Loucy (cell line): ENCODE measurements around the gene SLC9A3.

ENCODE experiments used
- H2AFZ ChIP-seq: fragments of 200-600 bp; sonication (generic); 2 replicates; pipeline ENCODE4 v1.6.0; 2016; ENCODE audit warnings: antibody characterized with exemption, mild to moderate bottlenecking, low read length, moderate library complexity
- H3F3A ChIP-seq: fragments of 200-600 bp; 2 replicates; pipeline ENCODE4 v1.6.0; 2016; ENCODE audit warnings: antibody characterized with exemption, low read depth, mild to moderate bottlenecking
- H3K27me3 ChIP-seq: fragments of 200-600 bp; sonication (generic); 2 replicates; pipeline ENCODE4 v1.6.1; 2014; ENCODE audit warnings: low read length, mild to moderate bottlenecking; ENCODE audit not compliant: insufficient read depth, poor library complexity, severe bottlenecking
- H3K36me3 ChIP-seq: fragments of 200-600 bp; sonication (generic); 2 replicates; pipeline ENCODE4 v1.6.1; 2016; ENCODE audit warnings: low read length; ENCODE audit not compliant: insufficient read depth
- H3K4me1 ChIP-seq: fragments of 200-600 bp; sonication (generic); 2 replicates; pipeline ENCODE4 v1.5.1; 2014; ENCODE audit warnings: low read length, mild to moderate bottlenecking; ENCODE audit not compliant: insufficient read depth, poor library complexity, severe bottlenecking
- H3K4me2 ChIP-seq: fragments of 200-600 bp; sonication (generic); 2 replicates; pipeline ENCODE4 v1.6.0; 2014; ENCODE audit warnings: antibody characterized with exemption, low read length, low read depth, mild to moderate bottlenecking; ENCODE audit not compliant: poor library complexity, severe bottlenecking
- H3K4me3 ChIP-seq: fragments of 200-600 bp; sonication (generic); 2 replicates; pipeline ENCODE4 v1.5.1; 2014; ENCODE audit warnings: low read length, mild to moderate bottlenecking, mixed read lengths; ENCODE audit not compliant: poor library complexity, severe bottlenecking
- H3K79me2 ChIP-seq: fragments of 200-600 bp; sonication (generic); 2 replicates; pipeline ENCODE4 v1.6.1; 2014; ENCODE audit warnings: low read length; ENCODE audit not compliant: insufficient read depth
- H3K9ac ChIP-seq: fragments of 200-600 bp; sonication (generic); 2 replicates; pipeline ENCODE4 v1.6.0; 2014; ENCODE audit warnings: mild to moderate bottlenecking, low read depth, low read length, moderate library complexity; ENCODE audit not compliant: poor library complexity, severe bottlenecking
- H3K9me2 ChIP-seq: fragments of 200-600 bp; sonication (generic); replicated peaks from 2 replicates; pipeline ENCODE4 v1.6.1; 2016; ENCODE audit warnings: low read depth, low read length, mixed read lengths
- H3K9me3 ChIP-seq: fragments of 200-600 bp; sonication (generic); 2 replicates; pipeline ENCODE4 v1.6.1; 2014; ENCODE audit warnings: mild to moderate bottlenecking, antibody characterized with exemption, low read length, low read depth; ENCODE audit not compliant: insufficient read depth
- H4K20me1 ChIP-seq: fragments of 200-600 bp; sonication (generic); 2 replicates; pipeline ENCODE4 v1.6.0; 2014; ENCODE audit warnings: antibody characterized with exemption, low read length, mild to moderate bottlenecking; ENCODE audit not compliant: insufficient read depth, poor library complexity, severe bottlenecking
- EZH2phosphoT487 ChIP-seq: fragments of 200-600 bp; IDR thresholded peaks from 2 replicates; pipeline ENCODE4 v1.6.1; 2018; ENCODE audit warnings: antibody characterized with exemption, mild to moderate bottlenecking, moderate library complexity, borderline replicate concordance
- TF ChIP-seq, protein P1 (sequence below): fragments of 200-600 bp; sonication (generic); conservative IDR thresholded peaks from 2 replicates; pipeline ENCODE4 v1.5.1; 2014; ENCODE audit warnings: mild to moderate bottlenecking, antibody characterized with exemption, low read length

Gene SLC9A3

DNA sequence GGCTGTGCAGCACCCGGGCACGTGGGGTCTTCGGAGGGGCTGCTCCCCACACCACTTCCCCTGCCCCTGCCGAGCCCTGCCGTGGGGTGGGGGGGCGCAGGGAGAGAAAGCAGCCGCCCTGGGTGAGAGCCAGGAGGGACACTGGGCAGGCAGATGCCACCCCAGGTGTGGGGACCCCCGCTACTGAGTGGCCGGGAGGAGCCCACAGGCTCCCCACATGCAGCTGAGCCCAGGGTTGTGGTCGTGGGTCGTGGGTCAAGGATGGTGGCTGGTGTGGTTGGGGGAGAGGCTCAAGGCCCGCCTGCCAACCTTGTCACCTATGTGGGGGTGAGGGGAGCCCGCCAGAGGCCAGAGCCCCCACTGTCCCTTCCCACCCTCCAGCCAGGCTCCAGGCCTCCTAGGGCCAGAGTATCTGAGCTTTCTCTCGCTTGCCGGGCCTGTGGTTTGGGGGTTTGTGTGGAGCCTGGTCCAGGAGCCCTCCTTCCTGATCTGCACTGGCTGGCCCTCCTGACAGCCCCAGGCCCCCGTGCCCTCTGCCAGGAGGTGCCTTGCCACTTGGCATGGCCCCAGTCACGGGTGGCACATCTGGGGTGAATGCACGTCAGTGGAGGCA lies 45.8 kb downstream of the SLC9A3 start:
- H3K9me2 ChIP-seq: no peaks in the 10 kb centered on the region
- H3K36me3 ChIP-seq: no peaks in the 10 kb centered on the region
- H3K27me3 ChIP-seq: peaks cover 3% of the 10 kb centered on the region
- no peaks in the 10 kb centered on the region for H3K9me3 ChIP-seq
- no peak overlapping the region for H3K4me3 ChIP-seq
- no peak overlapping the region for H3K4me2 ChIP-seq
- H3K9ac ChIP-seq: no peak overlapping the region
- no peaks in the 10 kb centered on the region for H3F3A ChIP-seq
- TF ChIP-seq EZH2phosphoT487: no peak
- TF ChIP-seq, protein P1, sequence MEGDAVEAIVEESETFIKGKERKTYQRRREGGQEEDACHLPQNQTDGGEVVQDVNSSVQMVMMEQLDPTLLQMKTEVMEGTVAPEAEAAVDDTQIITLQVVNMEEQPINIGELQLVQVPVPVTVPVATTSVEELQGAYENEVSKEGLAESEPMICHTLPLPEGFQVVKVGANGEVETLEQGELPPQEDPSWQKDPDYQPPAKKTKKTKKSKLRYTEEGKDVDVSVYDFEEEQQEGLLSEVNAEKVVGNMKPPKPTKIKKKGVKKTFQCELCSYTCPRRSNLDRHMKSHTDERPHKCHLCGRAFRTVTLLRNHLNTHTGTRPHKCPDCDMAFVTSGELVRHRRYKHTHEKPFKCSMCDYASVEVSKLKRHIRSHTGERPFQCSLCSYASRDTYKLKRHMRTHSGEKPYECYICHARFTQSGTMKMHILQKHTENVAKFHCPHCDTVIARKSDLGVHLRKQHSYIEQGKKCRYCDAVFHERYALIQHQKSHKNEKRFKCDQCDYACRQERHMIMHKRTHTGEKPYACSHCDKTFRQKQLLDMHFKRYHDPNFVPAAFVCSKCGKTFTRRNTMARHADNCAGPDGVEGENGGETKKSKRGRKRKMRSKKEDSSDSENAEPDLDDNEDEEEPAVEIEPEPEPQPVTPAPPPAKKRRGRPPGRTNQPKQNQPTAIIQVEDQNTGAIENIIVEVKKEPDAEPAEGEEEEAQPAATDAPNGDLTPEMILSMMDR: no peak
- H3K79me2 ChIP-seq: peaks cover 5% of the 10 kb centered on the region; the same call in 1 of the 2 replicates
- peaks cover 7% of the 10 kb centered on the region for H3K4me1 ChIP-seq
- H2AFZ ChIP-seq: no peak overlapping the region
- peaks cover 5% of the 10 kb centered on the region for H4K20me1 ChIP-seq

GRCh38 chr5:477871-478270 lies 46.4 kb downstream of the SLC9A3 start:
- H3K4me3 ChIP-seq: no peak overlapping the region
- no peak overlapping the region for H3K4me2 ChIP-seq
- no peak for TF ChIP-seq EZH2phosphoT487
- TF ChIP-seq, protein P1: no peak
- H3K9ac ChIP-seq: no peak overlapping the region
- peaks cover under 1% of the 10 kb centered on the region for H3K4me1 ChIP-seq
- peaks cover 6% of the 10 kb centered on the region for H3K27me3 ChIP-seq
- no peaks in the 10 kb centered on the region for H3K36me3 ChIP-seq
- H3K9me2 ChIP-seq: no peaks in the 10 kb centered on the region
- H3K79me2 ChIP-seq: peaks cover 7% of the 10 kb centered on the region; the same call in 1 of the 2 replicates
- H4K20me1 ChIP-seq: peaks cover 6% of the 10 kb centered on the region
- no peak overlapping the region for H2AFZ ChIP-seq
- H3F3A ChIP-seq: no peaks in the 10 kb centered on the region
- no peaks in the 10 kb centered on the region for H3K9me3 ChIP-seq

DNA sequence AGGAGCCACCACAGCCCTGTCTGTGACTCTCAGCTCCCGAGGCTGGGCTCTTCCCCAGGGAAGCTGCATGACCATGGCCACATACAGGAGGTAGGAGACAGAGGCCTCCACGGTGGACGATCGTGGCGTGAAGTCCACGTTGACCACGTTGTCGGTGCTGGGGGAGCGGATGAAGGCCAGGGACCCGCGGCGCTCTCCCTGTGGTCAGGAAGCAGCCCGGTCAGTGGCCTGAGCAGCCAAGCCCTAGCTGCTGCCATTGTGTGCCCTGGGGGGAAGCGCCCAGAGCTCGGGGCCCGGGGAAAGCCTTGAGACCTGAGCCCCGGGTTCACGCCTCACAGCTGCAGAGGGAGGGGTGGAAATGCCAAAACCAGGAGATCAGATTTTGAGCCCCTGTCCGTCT lies 47.0 kb downstream of the SLC9A3 start:
- Histone ChIP-seq H3K9ac (no peak overlapping the region), H3K4me2 (no peak overlapping the region), H3K9me2 (no peaks in the 10 kb centered on the region), H3K27me3 (peaks cover 6% of the 10 kb centered on the region), H3F3A (no peaks in the 10 kb centered on the region), H3K9me3 (no peaks in the 10 kb centered on the region), H3K79me2 (peaks cover 13% of the 10 kb centered on the region), H4K20me1 (peaks cover 6% of the 10 kb centered on the region), H2AFZ (no peak overlapping the region), H3K36me3 (no peaks in the 10 kb centered on the region), H3K4me1 (peaks cover 4% of the 10 kb centered on the region), H3K4me3 (no peak overlapping the region)
- TF ChIP-seq EZH2phosphoT487: no peak
- TF ChIP-seq, protein P1: no peak
